ENCODE results near the gene SMIM1. TPM values are rescaled to one million over a fixed set of nuclear protein-coding genes. Genes with fewer than 3 reads are reported as not detected.

SMIM1 gene
- total and polyA plus RNA-seq, 2 donors from 2014 or later, result 7.0 to 49.5 TPM

- no peak for FAIRE-seq
- intact Hi-C loops (cut with DNase I), result no loop called here
- Histone ChIP-seq H3K4me1 (ENCODE audit: control insufficient read depth in 2 of 3, insufficient read depth in 2 of 3, low read depth in 1 of 3, low read length in 3 of 3) (no peaks in the 10 kb centered on the region), H3K27me3 (ENCODE audit: control insufficient read depth, insufficient read depth, low read length) (no peaks in the 10 kb centered on the region), H3K27ac (ENCODE audit: low read depth in 2 of 2, low read length in 2 of 2) (no peak overlapping the region), H3K9me3 (ENCODE audit: control insufficient read depth in 2 of 3, insufficient read depth in 1 of 3, low read length in 3 of 3) (no peaks in the 10 kb centered on the region), H3K4me3 (ENCODE audit: low read length in 3 of 3) (no peak overlapping the region), H3K36me3 (ENCODE audit: control insufficient read depth in 2 of 3, insufficient read depth in 3 of 3, low read length in 3 of 3) (no peaks in the 10 kb centered on the region), H3K9ac (ENCODE audit: low read length in 3 of 3) (no peak overlapping the region)
- TF ChIP-seq, protein P1, sequence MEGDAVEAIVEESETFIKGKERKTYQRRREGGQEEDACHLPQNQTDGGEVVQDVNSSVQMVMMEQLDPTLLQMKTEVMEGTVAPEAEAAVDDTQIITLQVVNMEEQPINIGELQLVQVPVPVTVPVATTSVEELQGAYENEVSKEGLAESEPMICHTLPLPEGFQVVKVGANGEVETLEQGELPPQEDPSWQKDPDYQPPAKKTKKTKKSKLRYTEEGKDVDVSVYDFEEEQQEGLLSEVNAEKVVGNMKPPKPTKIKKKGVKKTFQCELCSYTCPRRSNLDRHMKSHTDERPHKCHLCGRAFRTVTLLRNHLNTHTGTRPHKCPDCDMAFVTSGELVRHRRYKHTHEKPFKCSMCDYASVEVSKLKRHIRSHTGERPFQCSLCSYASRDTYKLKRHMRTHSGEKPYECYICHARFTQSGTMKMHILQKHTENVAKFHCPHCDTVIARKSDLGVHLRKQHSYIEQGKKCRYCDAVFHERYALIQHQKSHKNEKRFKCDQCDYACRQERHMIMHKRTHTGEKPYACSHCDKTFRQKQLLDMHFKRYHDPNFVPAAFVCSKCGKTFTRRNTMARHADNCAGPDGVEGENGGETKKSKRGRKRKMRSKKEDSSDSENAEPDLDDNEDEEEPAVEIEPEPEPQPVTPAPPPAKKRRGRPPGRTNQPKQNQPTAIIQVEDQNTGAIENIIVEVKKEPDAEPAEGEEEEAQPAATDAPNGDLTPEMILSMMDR (IDR thresholded peaks at IDR 0.05; ENCODE audit: borderline replicate concordance, extremely low read depth, insufficient read depth), result no peak
- no peak for DNase-seq
Observed at GRCh38 chr1:3727825-3728776, 44.4 kb upstream of the SMIM1 start.

- no peak for FAIRE-seq
- intact Hi-C loops (cut with DNase I), result no loop called here
- no peaks in the 10 kb centered on the region for H3K36me3 ChIP-seq (ENCODE audit: control insufficient read depth in 2 of 3, insufficient read depth in 3 of 3, low read length in 3 of 3)
- H3K9ac ChIP-seq (ENCODE audit: low read length in 3 of 3), result no peak overlapping the region
- no peak overlapping the region for H3K27ac ChIP-seq (ENCODE audit: low read depth in 2 of 2, low read length in 2 of 2)
- H3K27me3 ChIP-seq (ENCODE audit: control insufficient read depth, insufficient read depth, low read length), result no peaks in the 10 kb centered on the region
- H3K9me3 ChIP-seq (ENCODE audit: control insufficient read depth in 2 of 3, insufficient read depth in 1 of 3, low read length in 3 of 3), result no peaks in the 10 kb centered on the region
- TF ChIP-seq, protein P1 (IDR thresholded peaks at IDR 0.05; ENCODE audit: borderline replicate concordance, extremely low read depth, insufficient read depth), result no peak
- DNase-seq, result no peak
- H3K4me3 ChIP-seq (ENCODE audit: low read length in 3 of 3), result no peak overlapping the region
- H3K4me1 ChIP-seq (ENCODE audit: control insufficient read depth in 2 of 3, insufficient read depth in 2 of 3, low read depth in 1 of 3, low read length in 3 of 3), result no peaks in the 10 kb centered on the region
Observed at GRCh38 chr1:3729594-3730542, 42.7 kb upstream of the SMIM1 start.

DNA sequence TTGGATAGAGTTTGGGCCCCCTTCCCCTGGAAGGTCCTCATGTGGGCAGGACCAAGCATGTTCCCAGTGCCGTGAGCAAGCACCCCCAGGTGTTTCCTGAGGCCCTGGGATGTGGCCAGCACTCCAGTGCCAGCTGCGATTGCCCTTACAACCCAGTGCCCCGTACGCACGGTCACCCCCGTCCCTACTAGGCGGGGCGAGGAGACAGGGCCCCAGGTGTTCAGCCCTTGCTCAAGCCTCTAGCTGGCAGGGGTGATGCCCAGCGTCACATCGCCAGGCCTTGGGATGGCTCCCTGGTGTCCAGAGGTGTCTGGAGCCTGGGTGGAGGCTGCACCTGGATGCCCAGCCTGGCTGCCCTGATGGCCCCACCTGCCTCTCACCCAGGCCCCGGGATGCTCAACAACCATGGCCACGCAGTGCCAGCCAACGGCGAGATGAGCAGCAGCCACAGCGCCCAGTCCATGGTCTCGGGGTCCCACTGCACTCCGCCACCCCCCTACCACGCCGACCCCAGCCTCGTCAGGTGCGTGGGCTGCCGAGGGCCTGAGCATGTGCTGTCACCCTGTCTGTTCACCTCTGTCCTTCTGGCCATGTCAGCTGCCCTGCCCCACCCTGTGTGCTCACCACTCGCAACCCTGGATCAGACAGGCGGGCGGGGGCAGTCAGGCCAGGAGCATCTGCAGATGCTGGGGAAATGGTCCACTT lies 41.9 kb upstream of the SMIM1 start:
- Histone ChIP-seq H3K4me3 (ENCODE audit: low read length in 3 of 3) (no peak overlapping the region), H3K9me3 (ENCODE audit: control insufficient read depth in 2 of 3, insufficient read depth in 1 of 3, low read length in 3 of 3) (no peaks in the 10 kb centered on the region), H3K9ac (ENCODE audit: low read length in 3 of 3) (no peak overlapping the region), H3K36me3 (ENCODE audit: control insufficient read depth in 2 of 3, insufficient read depth in 3 of 3, low read length in 3 of 3) (no peaks in the 10 kb centered on the region), H3K27ac (ENCODE audit: low read depth in 2 of 2, low read length in 2 of 2) (no peak overlapping the region), H3K27me3 (ENCODE audit: control insufficient read depth, insufficient read depth, low read length) (no peaks in the 10 kb centered on the region), H3K4me1 (ENCODE audit: control insufficient read depth in 2 of 3, insufficient read depth in 2 of 3, low read depth in 1 of 3, low read length in 3 of 3) (no peaks in the 10 kb centered on the region)
- intact Hi-C loops (cut with DNase I), result no loop called here
- TF ChIP-seq, protein P1 (IDR thresholded peaks at IDR 0.05; ENCODE audit: borderline replicate concordance, extremely low read depth, insufficient read depth), result no peak
- no peak for FAIRE-seq
- DNase-seq, result no peak
